Right atrium auricular region (tissue), 2 donors: ENCODE results near the gene DOK7. TPM values are rescaled to one million over a fixed set of nuclear protein-coding genes. Genes with fewer than 3 reads are reported as not detected.

Experiments
- DNase-seq: peaks from one replicate; pipeline ENCODE4 v3.0.0-alpha.2; 2019; ENCODE audit warnings: low spot score
- H3K27ac ChIP-seq, 2 donors: fragments of 200-600 bp; sonication (generic); 1 replicate in 1 of 2; 2 replicates in 1 of 2; pipeline ENCODE4 v1.5.1; 2016 to 2019
- H3K27me3 ChIP-seq, 2 donors: fragments of 200-600 bp; sonication (generic); one replicate each; pipeline versions ENCODE4 v1.5.1 to v1.6.0; 2017 to 2019
- H3K36me3 ChIP-seq: fragments of 200-600 bp; sonication (generic); one replicate; pipeline ENCODE4 v1.5.1; 2016
- H3K4me1 ChIP-seq, 2 donors: fragments of 200-600 bp; sonication (generic); one replicate each; pipeline versions ENCODE4 v1.5.1 to v1.6.0; 2017 to 2019
- H3K4me3 ChIP-seq, 2 donors: fragments of 200-600 bp; sonication (generic); 1 replicate in 1 of 2; 2 replicates in 1 of 2; pipeline ENCODE4 v1.5.1; 2017 to 2019; ENCODE audit warnings: mild to moderate bottlenecking in 1 of 2, moderate library complexity in 1 of 2
- H3K9me3 ChIP-seq, 2 donors: fragments of 200-600 bp; sonication (generic); one replicate each; pipeline ENCODE4 v1.5.1; 2019
- total RNA-seq, 2 donors: library from RNA; depleted of rRNA; stranded (reverse); fragments of >200 nt; gene quantifications; one replicate each; pipeline ENCODE4 v1.1.0, GENCODE V29; 2016
- TF ChIP-seq, protein P1 (sequence below), 2 donors: fragments of 200-600 bp; sonication (generic); IDR thresholded peaks; one replicate each; pipeline ENCODE4 v1.5.1; 2019; ENCODE audit warnings: antibody characterized with exemption in 2 of 2

DOK7 gene
- total RNA-seq, 2 donors from 2014 or later: 31.0 to 68.9 TPM

- Histone ChIP-seq H3K27ac (peak overlapping the region; percentile 29 to 77), H3K36me3 (peaks cover 14% of the 10 kb centered on the region), H3K4me1 (peaks cover 0 to 34% of the 10 kb centered on the region in 2 donors), H3K4me3 (no peak overlapping the region), H3K27me3 (no peaks in the 10 kb centered on the region), H3K9me3 (no peaks in the 10 kb centered on the region)
- DNase-seq: no peak
- TF ChIP-seq, protein P1, sequence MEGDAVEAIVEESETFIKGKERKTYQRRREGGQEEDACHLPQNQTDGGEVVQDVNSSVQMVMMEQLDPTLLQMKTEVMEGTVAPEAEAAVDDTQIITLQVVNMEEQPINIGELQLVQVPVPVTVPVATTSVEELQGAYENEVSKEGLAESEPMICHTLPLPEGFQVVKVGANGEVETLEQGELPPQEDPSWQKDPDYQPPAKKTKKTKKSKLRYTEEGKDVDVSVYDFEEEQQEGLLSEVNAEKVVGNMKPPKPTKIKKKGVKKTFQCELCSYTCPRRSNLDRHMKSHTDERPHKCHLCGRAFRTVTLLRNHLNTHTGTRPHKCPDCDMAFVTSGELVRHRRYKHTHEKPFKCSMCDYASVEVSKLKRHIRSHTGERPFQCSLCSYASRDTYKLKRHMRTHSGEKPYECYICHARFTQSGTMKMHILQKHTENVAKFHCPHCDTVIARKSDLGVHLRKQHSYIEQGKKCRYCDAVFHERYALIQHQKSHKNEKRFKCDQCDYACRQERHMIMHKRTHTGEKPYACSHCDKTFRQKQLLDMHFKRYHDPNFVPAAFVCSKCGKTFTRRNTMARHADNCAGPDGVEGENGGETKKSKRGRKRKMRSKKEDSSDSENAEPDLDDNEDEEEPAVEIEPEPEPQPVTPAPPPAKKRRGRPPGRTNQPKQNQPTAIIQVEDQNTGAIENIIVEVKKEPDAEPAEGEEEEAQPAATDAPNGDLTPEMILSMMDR (IDR thresholded peaks at IDR 0.05): no peak
Measured at GRCh38 chr4:3472411-3473141, 9.5 kb downstream of the DOK7 start.

GRCh38 chr4:3473181-3473950 lies 10.3 kb downstream of the DOK7 start:
- Histone ChIP-seq H3K27ac (peak overlapping the region; percentile 29 to 77), H3K36me3 (peaks cover 14% of the 10 kb centered on the region), H3K4me1 (peaks cover 0 to 29% of the 10 kb centered on the region in 2 donors), H3K4me3 (no peak overlapping the region), H3K27me3 (no peaks in the 10 kb centered on the region), H3K9me3 (no peaks in the 10 kb centered on the region)
- TF ChIP-seq, protein P1 (IDR thresholded peaks at IDR 0.05): no peak
- DNase-seq: no peak

GRCh38 chr4:3473996-3474765 lies 11.1 kb downstream of the DOK7 start:
- Histone ChIP-seq H3K36me3 (peaks cover 14% of the 10 kb centered on the region), H3K27ac (peak overlapping the region in 1 of 2 donors; percentile 77), H3K4me1 (peaks cover 0 to 29% of the 10 kb centered on the region in 2 donors), H3K9me3 (no peaks in the 10 kb centered on the region), H3K27me3 (no peaks in the 10 kb centered on the region), H3K4me3 (no peak overlapping the region)
- DNase-seq: no peak
- TF ChIP-seq, protein P1 (IDR thresholded peaks at IDR 0.05): no peak

DNA sequence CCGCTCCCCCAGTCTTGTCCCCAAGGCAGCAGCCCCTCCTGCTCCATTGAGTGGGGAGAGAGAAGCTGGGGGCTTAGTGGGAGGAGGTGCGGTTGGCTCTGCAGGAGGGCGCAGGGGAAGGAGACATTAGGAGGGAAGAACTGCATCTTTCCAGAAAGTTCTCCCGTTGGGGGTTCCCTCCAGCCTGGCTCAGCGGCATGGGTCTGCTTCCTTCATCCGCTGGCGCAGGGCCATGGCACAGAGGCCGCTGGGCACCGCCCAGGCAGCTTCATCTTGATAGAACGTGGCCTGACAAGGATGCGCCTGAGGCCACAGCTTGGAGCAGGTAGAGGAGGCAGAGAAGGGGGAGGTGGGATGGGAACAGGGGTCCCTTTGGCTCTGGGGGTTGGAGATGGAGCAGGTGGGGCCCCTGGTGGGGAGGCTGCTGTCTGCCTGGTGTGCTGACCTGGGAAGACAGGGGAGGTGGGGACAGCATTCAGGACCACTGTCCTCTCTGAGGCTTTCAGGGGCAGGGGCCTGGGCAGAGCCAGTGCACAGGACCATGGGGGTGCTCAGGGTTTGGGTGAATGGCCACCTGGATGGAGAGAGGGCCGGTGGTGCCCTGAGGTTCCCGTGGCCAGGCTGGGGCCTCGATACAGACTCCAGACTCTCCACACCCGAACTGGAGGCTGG lies 12.1 kb downstream of the DOK7 start:
- H3K27me3 ChIP-seq: no peaks in the 10 kb centered on the region
- peak overlapping the region in 1 of 2 donors; percentile 11 for H3K27ac ChIP-seq
- DNase-seq: no peak
- peaks cover 0 to 26% of the 10 kb centered on the region in 2 donors for H3K4me1 ChIP-seq
- no peak overlapping the region for H3K4me3 ChIP-seq
- H3K9me3 ChIP-seq: no peaks in the 10 kb centered on the region
- H3K36me3 ChIP-seq: peaks cover 14% of the 10 kb centered on the region
- TF ChIP-seq, protein P1 (IDR thresholded peaks at IDR 0.05): no peak

GRCh38 chr4:3475713-3476260 lies 12.7 kb downstream of the DOK7 start:
- no peaks in the 10 kb centered on the region for H3K27me3 ChIP-seq
- DNase-seq: no peak
- TF ChIP-seq, protein P1 (IDR thresholded peaks at IDR 0.05): no peak
- no peak overlapping the region for H3K4me3 ChIP-seq
- no peak overlapping the region for H3K27ac ChIP-seq
- H3K36me3 ChIP-seq: peaks cover 14% of the 10 kb centered on the region
- no peaks in the 10 kb centered on the region for H3K9me3 ChIP-seq
- peaks cover 0 to 26% of the 10 kb centered on the region in 2 donors for H3K4me1 ChIP-seq
